Peyer's patch (tissue), 4 donors: ENCODE results near the gene TSPAN32.

Experiments used
- CTCF ChIP-seq, 6 experiments: fragments of 450-650 bp in 4 of 6; fragments of 200-600 bp in 2 of 6; sonication (generic) in 1 of 6; IDR thresholded peaks; one replicate each; pipeline ENCODE4 v1.5.1; 2017 to 2019; ENCODE audit warnings: antibody characterized with exemption in 6 of 6, mild to moderate bottlenecking in 3 of 6, moderate library complexity in 1 of 6
- POLR2A ChIP-seq, 2 donors: fragments of 450-650 bp; IDR thresholded peaks; one replicate each; pipeline ENCODE4 v1.5.1; 2017; ENCODE audit warnings: antibody characterized with exemption in 2 of 2, mild to moderate bottlenecking in 2 of 2, moderate library complexity in 2 of 2

GRCh38 chr11:2267306-2267850, 34.4 kb upstream of the TSPAN32 start:
- TF ChIP-seq POLR2A (IDR thresholded peaks at IDR 0.05) (no peak), CTCF (IDR thresholded peaks at IDR 0.05) (no peak)
